Vagina (tissue), 2 donors: Measurements from ENCODE around the gene ZNF467. TPM values are rescaled to one million over a fixed set of nuclear protein-coding genes. Genes with fewer than 3 reads are reported as not detected.

Experiments used
- DNase-seq, 2 donors: peaks; one replicate each; pipeline ENCODE4 v3.0.0-alpha.2; 2017; ENCODE audit errors: extremely low spot score in 2 of 2
- H3K27ac ChIP-seq: fragments of 200-600 bp; sonication (generic); one replicate; pipeline ENCODE4 v1.5.1; 2019
- H3K27me3 ChIP-seq: fragments of 200-600 bp; sonication (generic); one replicate; pipeline ENCODE4 v1.5.1; 2019
- H3K36me3 ChIP-seq, 2 donors: fragments of 200-600 bp; sonication (generic); one replicate each; pipeline ENCODE4 v1.5.1; 2017 to 2019
- H3K4me1 ChIP-seq: fragments of 200-600 bp; sonication (generic); one replicate; pipeline ENCODE4 v1.5.1; 2019
- H3K4me3 ChIP-seq, 2 donors: fragments of 200-600 bp; sonication (generic); 1 replicate in 1 of 2; 2 replicates in 1 of 2; pipeline ENCODE4 v1.5.1; 2016 to 2019
- H3K9me3 ChIP-seq: fragments of 200-600 bp; sonication (generic); one replicate; pipeline ENCODE4 v1.5.1; 2019
- CTCF ChIP-seq, 3 experiments: fragments of 450-650 bp in 2 of 3; fragments of 200-600 bp in 1 of 3; sonication (generic) in 1 of 3; IDR thresholded peaks; one replicate each; pipeline ENCODE4 v1.5.1; 2017 to 2019; ENCODE audit warnings: antibody characterized with exemption in 3 of 3, mild to moderate bottlenecking in 2 of 3, moderate library complexity in 2 of 3
- POLR2A ChIP-seq, 2 donors: fragments of 450-650 bp; IDR thresholded peaks; one replicate each; pipeline ENCODE4 v1.6.1; 2017; ENCODE audit warnings: antibody characterized with exemption in 2 of 2, mild to moderate bottlenecking in 2 of 2, moderate library complexity in 2 of 2
- POLR2AphosphoS5 ChIP-seq, 2 donors: sonication (generic); formaldehyde crosslinking; IDR thresholded peaks; one replicate each; pipeline ENCODE4 v1.9.0; 2017; ENCODE audit warnings: antibody characterized with exemption in 2 of 2, mild to moderate bottlenecking in 2 of 2, low read depth in 1 of 2; ENCODE audit not compliant: insufficient read depth in 1 of 2
- intact Hi-C: fragments of 100-400 bp; cut with DNase I; formaldehyde crosslinking; loops from one replicate; pipeline ENCODE4 v1.15.1; 2023
- total RNA-seq: library from RNA; depleted of rRNA; stranded (reverse); fragments of >200 nt; gene quantifications from one replicate; pipeline ENCODE4 v1.2.3, GENCODE V29; 2016

ZNF467 gene
- total RNA-seq, 1 donor from 2014 or later: 13.3 TPM

- H3K27me3 ChIP-seq: no peaks in the 10 kb centered on the region
- TF ChIP-seq POLR2A (IDR thresholded peaks at IDR 0.05): no peak
- TF ChIP-seq POLR2AphosphoS5 (IDR thresholded peaks at IDR 0.05; ENCODE audit: insufficient read depth in 1 of 2, low read depth in 1 of 2): no peak
- no peak for TF ChIP-seq CTCF (IDR thresholded peaks at IDR 0.05)
- H3K36me3 ChIP-seq: no peaks in the 10 kb centered on the region
- DNase-seq: no peak
- no peaks in the 10 kb centered on the region for H3K9me3 ChIP-seq
- no peak overlapping the region for H3K4me3 ChIP-seq
- no peak overlapping the region for H3K27ac ChIP-seq
- intact Hi-C loops: no loop called here
- H3K4me1 ChIP-seq: peaks cover 25% of the 10 kb centered on the region
Observed at GRCh38 chr7:149769915-149770314, 3.5 kb downstream of the ZNF467 start.

- no peak overlapping the region for H3K27ac ChIP-seq
- H3K4me1 ChIP-seq: peaks cover 15% of the 10 kb centered on the region
- no peak for TF ChIP-seq POLR2AphosphoS5 (IDR thresholded peaks at IDR 0.05; ENCODE audit: insufficient read depth in 1 of 2, low read depth in 1 of 2)
- TF ChIP-seq CTCF (IDR thresholded peaks at IDR 0.05): no peak
- TF ChIP-seq POLR2A (IDR thresholded peaks at IDR 0.05): no peak
- intact Hi-C loops: no loop called here
- no peaks in the 10 kb centered on the region for H3K27me3 ChIP-seq
- no peaks in the 10 kb centered on the region for H3K36me3 ChIP-seq
- no peak for DNase-seq
- no peaks in the 10 kb centered on the region for H3K9me3 ChIP-seq
- no peak overlapping the region for H3K4me3 ChIP-seq
Observed at GRCh38 chr7:149768931-149769330, 4.5 kb downstream of the ZNF467 start.

- H3K27me3 ChIP-seq: no peaks in the 10 kb centered on the region
- DNase-seq: no peak
- intact Hi-C loops: no loop called here
- no peak overlapping the region for H3K27ac ChIP-seq
- H3K4me3 ChIP-seq: no peak overlapping the region
- H3K9me3 ChIP-seq: no peaks in the 10 kb centered on the region
- H3K4me1 ChIP-seq: peaks cover 6% of the 10 kb centered on the region
- TF ChIP-seq POLR2A (IDR thresholded peaks at IDR 0.05) (no peak), CTCF (IDR thresholded peaks at IDR 0.05) (no peak), POLR2AphosphoS5 (IDR thresholded peaks at IDR 0.05; ENCODE audit: insufficient read depth in 1 of 2, low read depth in 1 of 2) (no peak)
- no peaks in the 10 kb centered on the region for H3K36me3 ChIP-seq
Observed at GRCh38 chr7:149767068-149767467, 6.3 kb downstream of the ZNF467 start.

- Histone ChIP-seq H3K9me3 (no peaks in the 10 kb centered on the region), H3K36me3 (no peaks in the 10 kb centered on the region), H3K27me3 (no peaks in the 10 kb centered on the region), H3K27ac (no peak overlapping the region), H3K4me3 (no peak overlapping the region), H3K4me1 (peaks cover 3% of the 10 kb centered on the region)
- DNase-seq: no peak
- intact Hi-C loops: no loop called here
- TF ChIP-seq CTCF (IDR thresholded peaks at IDR 0.05): no peak
Observed at GRCh38 chr7:149766135-149766675, 7.2 kb downstream of the ZNF467 start.

- H3K9me3 ChIP-seq: no peaks in the 10 kb centered on the region
- H3K27ac ChIP-seq: no peak overlapping the region
- DNase-seq: no peak
- intact Hi-C loops: no loop called here
- no peaks in the 10 kb centered on the region for H3K36me3 ChIP-seq
- TF ChIP-seq POLR2A (IDR thresholded peaks at IDR 0.05) (no peak), POLR2AphosphoS5 (IDR thresholded peaks at IDR 0.05; ENCODE audit: insufficient read depth in 1 of 2, low read depth in 1 of 2) (no peak), CTCF (IDR thresholded peaks at IDR 0.05) (no peak)
- no peaks in the 10 kb centered on the region for H3K27me3 ChIP-seq
- H3K4me3 ChIP-seq: no peak overlapping the region
- no peaks in the 10 kb centered on the region for H3K4me1 ChIP-seq
Observed at GRCh38 chr7:149765399-149766121, 7.8 kb downstream of the ZNF467 start.
